ENCODE results near the gene TRIM73.
"Not testable (repeated sequence)": the region's sequence is repeated elsewhere in the genome, so short reads cannot be mapped to it uniquely, and the experiment has no call there.

TRIM73 gene

GRCh38 chr7:75395329-75395728, at the start of gene TRIM73:
Gene TRIM73, plus strand, starts transcription at chr7:75395629. Its CDS starts 3,305 bp downstream, at chr7:75398934.
- not testable (repeated sequence) for DNase-seq

GRCh38 chr7:75358671-75359541, 36.5 kb upstream of the TRIM73 start:
- peak; percentile 77 for DNase-seq

- DNase-seq, result peak; percentile 67
Observed at GRCh38 chr7:75359542-75359848, 35.9 kb upstream of the TRIM73 start.

GRCh38 chr7:75364079-75364478, 31.4 kb upstream of the TRIM73 start:
- not testable (repeated sequence) for DNase-seq

GRCh38 chr7:75366643-75367042, 28.8 kb upstream of the TRIM73 start:
- not testable (repeated sequence) for DNase-seq

- DNase-seq, result not testable (repeated sequence)
Observed at GRCh38 chr7:75367313-75367712, 28.1 kb upstream of the TRIM73 start.

DNA sequence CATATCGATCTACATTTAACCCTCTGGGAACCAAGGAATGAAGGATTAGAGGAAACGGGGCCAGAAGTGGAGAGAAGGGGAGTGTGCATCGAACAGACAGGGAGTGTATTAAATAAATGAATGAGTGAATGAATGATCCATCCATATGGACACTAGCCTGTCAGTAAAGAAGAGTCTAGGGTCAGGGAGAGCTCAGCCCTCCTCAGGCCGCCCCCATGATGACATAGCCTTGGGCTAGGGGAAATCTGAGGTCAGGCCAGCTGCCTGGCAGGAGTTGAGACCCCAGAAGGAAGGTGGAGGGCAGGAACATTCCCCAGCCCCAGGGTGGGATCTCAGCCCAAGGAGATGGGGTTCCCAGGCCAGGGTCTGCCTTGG, 21.3 kb upstream of the TRIM73 start:
- DNase-seq, result not testable (repeated sequence)

- not testable (repeated sequence) for DNase-seq
Observed at GRCh38 chr7:75374519-75375317, 20.7 kb upstream of the TRIM73 start.

- DNase-seq, result not testable (repeated sequence)
Observed at GRCh38 chr7:75393194-75393593, 2.2 kb upstream of the TRIM73 start.

- DNase-seq, result not testable (repeated sequence)
Observed at GRCh38 chr7:75397865-75398264, 2.4 kb downstream of the TRIM73 start.

DNA sequence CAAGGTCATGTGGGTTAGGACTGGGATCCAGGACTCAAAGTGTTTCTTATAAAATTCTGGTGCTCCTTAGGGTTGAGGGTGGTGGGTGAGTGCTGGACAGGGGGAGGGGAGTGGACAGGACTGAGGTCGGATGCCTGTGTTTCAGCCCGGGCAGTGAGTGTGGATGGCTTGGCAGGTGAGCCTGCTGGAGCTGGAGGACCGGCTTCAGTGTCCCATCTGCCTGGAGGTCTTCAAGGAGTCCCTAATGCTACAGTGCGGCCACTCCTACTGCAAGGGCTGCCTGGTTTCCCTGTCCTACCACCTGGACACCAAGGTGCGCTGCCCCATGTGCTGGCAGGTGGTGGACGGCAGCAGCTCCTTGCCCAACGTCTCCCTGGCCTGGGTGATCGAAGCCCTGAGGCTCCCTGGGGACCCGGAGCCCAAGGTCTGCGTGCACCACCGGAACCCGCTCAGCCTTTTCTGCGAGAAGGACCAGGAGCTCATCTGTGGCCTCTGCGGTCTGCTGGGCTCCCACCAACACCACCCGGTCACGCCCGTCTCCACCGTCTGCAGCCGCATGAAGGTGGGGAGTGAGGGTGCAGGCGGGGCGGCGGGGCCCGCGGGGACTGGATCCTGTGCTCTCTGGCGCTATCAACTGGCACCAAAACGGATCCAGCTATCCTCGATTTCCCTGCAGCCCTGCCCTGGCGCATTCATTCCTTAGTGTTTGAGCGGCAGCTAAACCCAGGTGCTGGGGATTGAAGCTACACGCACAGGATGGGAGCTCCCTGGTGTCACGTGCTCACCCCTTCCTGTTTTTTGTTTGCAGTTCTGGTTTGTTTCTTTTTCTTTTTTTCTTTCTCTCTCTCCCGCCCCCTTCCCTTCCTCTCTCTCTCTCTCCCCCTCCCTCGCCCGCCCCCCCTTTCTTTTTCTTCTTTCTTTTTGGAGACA, 3.6 kb downstream of the TRIM73 start:
- DNase-seq, result peak; percentile 56

- not testable (repeated sequence) for DNase-seq
Observed at GRCh38 chr7:75400575-75400974, 5.1 kb downstream of the TRIM73 start.

DNA sequence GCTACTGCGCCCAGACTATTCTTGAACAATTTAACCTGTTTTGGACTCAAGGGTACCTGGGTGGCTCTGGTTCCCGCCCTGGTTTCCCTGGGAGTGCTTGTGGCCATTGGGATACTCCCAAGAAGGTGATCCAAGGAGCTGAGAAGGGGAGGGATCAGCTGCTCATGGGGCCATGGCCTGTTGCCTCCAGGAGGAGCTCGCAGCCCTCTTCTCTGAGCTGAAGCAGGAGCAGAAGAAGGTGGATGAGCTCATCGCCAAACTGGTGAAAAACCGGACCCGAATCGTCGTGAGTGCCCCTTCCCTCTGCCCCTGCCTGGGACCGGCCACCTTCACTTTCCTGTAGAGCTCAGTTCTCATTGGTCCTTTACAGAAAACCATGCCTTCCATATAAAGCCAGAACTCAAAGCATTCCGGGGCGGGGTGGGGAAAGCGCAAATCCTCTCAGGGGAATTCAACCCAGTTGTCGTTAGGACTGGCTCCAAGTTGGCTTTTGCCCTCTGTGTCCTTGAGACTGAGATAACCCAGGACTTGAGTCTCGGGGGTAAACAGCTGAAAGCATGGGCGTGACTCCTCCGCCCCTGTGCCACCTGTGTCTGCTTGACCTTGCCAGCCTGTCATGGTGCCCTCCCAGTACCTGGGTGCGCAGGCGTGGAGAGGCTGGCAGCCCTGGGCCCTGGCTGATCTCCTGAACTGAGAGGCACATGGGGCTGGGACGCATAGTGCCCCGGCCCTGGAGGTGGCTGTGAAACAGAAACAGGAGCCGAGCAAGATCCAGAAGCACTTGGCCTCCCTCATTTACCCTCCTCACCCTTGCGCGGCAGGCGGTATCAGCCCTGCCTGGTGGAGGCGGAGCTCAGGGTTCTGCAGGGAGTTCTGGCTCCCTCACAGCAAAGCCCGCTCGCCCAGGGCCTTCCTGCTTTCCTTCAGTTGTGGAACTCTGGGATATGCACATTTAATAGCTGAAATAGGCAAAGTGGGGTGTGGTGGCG, 8.3 kb downstream of the TRIM73 start:
- not testable (repeated sequence) for DNase-seq

DNA sequence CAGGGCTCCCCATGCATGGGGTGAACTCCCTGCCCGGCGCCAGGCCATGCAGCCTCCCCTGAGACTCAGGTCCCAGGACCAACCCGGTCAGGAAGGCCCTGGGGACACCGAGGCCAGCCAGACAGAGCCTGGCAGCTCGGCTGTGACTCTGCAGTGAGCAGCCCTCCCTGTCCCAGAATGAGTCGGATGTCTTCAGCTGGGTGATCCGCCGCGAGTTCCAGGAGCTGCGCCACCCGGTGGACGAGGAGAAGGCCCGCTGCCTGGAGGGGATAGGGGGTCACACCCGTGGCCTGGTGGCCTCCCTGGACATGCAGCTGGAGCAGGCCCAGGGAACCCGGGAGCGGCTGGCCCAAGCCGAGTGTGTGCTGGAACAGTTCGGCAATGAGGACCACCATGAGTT, 9.2 kb downstream of the TRIM73 start:
- not testable (repeated sequence) for DNase-seq

DNA sequence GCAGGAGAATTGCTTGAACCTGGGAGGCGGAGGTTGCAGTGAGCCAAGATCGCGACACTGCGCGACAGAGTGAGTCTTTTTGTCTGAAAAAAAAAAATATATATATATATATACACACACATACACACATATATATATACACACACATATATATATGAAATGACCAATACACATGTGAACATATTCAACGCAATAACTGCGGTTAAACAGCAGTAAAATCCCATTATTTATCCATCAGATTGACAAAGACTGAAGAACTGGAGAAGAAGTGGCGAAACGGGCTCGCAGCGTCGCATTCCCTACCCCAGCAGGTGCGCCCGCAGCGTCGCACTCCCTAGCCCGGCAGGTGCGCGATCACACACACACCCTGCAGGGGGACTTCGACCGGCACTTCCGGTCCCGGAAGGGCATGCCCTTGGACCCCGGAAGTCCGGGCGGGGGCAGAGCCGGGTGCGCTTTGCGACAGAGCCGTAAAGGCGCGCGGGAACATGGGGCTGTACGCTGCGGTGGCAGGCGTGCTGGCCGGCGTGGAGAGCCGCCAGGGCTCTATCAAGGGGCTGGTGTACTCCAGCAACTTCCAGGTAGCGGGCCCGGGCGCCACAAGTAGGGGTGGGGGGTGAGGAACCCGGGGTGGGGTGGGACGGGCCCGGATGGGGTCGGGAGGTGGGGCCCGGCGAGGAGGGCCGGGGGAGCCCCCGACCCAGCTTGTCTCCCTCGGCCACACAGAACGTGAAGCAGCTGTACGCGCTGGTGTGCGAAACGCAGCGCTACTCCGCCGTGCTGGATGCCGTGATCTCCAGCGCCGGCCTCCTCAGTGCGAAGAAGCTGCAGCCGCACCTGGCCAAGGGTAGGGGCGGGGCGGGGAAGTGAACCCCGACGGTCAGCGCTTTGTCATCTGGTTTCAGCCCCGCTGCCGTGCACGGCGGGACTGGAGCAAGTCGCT, 14.7 kb downstream of the TRIM73 start:
- peak; percentile 70 for DNase-seq

DNA sequence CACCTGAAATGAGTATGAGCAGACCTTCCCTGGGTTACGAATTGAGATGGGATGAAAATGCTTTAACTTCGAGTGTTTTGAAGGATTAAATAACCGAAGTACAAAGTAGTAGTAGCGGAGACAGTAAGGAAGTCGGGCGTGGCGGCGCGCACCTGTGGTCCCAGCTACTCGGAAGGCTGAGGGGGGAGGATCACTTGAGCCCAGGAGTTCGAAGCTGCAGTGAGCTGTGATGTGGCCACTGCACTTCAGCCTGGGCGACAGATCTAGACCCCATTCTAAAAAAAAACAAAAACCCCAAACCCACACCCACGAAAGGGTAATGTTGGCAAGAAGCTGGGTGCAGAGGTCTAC, 15.4 kb downstream of the TRIM73 start:
- DNase-seq, result not testable (repeated sequence)

GRCh38 chr7:75414204-75414603, 18.8 kb downstream of the TRIM73 start:
- peak; percentile 55 for DNase-seq

DNA sequence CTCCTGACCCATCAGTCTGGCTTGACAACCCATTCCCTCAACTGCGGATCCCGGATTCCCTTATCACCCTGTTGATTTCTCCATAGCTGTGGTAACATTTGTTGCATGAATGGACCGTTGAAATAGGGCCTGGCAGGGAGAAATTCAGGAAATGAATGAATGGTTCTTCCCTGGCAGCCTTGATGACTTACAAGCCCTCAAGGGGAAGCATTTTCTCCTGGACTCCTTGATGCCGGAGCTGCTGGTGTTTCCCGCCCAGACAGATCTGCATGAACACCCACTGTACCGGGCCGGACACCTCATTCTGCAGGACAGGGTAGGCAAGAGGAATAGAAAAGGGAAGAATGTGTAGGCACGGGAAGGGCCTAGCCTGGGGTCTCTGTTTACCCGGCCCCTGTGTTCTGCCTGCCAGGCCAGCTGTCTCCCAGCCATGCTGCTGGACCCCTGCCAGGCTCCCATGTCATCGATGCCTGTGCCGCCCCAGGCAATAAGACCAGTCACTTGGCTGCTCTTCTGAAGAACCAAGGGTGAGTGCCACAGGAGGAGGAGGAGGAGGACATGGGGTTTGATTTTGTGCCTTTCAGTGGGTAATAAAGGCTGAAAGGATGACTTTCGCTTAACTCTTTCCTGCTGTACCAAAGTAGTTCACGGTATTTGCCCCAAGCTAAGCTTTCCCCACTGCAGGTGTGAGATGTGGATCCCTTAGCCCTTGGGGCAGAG, 19.4 kb downstream of the TRIM73 start:
- DNase-seq, result peak; percentile 54

- DNase-seq, result not testable (repeated sequence)
Observed at GRCh38 chr7:75415428-75415817, 20.0 kb downstream of the TRIM73 start.
